Inflammatory macrophage treated with lipopolysaccharide for 1 hour (primary cell): ENCODE results near the gene PDE3B.
"Not testable (repeated sequence)": the region's sequence is repeated elsewhere in the genome, so short reads cannot be mapped to it uniquely, and the experiment has no call there.

Experiments
- DNase-seq, 2 donors: peaks; one replicate each; pipeline ENCODE4 v3.0.0-alpha.2; 2020 to 2022

The PDE3B gene

DNA sequence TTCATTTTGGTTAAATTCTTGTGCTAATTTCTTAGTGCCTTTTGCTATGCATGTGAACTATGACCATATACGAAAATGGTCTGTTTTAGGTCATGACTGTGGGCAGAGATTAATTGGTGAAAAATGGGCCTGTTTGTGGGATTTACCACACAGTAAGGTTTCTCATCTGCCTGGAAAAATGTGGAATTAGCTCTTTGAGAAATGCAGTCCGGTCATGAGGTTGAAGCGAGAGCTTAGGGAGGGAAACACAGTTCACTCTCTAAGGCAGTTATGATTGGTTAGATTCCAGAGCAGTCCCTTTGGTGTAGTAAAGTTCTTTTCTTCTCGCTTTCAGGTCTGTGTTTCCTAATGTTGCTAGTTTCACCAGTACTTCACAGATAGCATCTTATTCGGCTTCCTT lies 1.2 kb upstream of the PDE3B start:
- DNase-seq = peak; percentile 42 to 68

DNA sequence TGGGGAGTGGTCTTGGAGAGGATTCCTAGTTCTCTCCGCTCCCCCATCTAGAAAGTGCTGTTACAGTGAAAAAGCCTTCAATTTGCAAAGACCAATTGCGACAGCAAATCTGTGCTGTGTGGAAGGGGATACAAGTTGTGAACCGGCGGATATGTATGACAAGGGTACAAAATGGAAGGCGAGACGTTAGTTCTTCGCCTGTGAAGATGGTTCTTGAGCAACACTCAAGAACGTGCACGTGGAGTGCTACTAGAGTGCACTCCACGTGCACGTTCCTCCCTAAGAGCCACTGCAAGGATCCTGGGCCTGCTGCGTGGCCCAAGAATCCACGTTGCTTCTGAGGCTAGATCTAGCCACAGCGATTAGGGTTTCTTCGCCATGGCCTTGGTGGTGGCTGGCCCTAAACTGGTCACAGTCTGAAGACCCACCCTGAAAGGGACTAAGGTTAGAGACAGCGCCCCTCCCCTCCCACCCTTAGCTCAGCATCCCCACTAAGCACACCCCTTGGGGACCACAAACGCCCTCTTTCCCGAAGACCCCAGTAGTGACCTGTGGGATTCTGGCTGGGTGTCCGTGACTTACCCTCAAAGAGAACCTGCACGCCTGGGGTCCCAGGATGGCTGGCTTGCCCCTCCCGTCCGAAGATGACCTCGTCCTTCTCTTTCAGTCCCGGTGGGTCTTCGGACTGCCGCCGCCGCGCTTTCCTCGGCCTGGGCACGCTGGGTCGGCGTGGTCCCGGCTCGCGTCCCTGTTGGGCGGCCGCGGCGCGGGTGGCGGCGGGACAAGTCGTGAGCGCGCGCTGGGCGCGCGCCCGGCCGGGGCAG lies 519 bp upstream of the PDE3B start:
- no peak for DNase-seq

DNA sequence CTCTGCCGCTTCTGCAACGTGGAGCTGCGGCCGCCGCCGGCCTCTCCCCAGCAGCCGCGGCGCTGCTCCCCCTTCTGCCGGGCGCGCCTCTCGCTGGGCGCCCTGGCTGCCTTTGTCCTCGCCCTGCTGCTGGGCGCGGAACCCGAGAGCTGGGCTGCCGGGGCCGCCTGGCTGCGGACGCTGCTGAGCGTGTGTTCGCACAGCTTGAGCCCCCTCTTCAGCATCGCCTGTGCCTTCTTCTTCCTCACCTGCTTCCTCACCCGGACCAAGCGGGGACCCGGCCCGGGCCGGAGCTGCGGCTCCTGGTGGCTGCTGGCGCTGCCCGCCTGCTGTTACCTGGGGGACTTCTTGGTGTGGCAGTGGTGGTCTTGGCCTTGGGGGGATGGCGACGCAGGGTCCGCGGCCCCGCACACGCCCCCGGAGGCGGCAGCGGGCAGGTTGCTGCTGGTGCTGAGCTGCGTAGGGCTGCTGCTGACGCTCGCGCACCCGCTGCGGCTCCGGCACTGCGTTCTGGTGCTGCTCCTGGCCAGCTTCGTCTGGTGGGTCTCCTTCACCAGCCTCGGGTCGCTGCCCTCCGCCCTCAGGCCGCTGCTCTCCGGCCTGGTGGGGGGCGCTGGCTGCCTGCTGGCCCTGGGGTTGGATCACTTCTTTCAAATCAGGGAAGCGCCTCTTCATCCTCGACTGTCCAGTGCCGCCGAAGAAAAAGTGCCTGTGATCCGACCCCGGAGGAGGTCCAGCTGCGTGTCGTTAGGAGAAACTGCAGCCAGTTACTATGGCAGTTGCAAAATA lies 816 bp downstream of the PDE3B start:
- peak; percentile 24 to 36 for DNase-seq

DNA sequence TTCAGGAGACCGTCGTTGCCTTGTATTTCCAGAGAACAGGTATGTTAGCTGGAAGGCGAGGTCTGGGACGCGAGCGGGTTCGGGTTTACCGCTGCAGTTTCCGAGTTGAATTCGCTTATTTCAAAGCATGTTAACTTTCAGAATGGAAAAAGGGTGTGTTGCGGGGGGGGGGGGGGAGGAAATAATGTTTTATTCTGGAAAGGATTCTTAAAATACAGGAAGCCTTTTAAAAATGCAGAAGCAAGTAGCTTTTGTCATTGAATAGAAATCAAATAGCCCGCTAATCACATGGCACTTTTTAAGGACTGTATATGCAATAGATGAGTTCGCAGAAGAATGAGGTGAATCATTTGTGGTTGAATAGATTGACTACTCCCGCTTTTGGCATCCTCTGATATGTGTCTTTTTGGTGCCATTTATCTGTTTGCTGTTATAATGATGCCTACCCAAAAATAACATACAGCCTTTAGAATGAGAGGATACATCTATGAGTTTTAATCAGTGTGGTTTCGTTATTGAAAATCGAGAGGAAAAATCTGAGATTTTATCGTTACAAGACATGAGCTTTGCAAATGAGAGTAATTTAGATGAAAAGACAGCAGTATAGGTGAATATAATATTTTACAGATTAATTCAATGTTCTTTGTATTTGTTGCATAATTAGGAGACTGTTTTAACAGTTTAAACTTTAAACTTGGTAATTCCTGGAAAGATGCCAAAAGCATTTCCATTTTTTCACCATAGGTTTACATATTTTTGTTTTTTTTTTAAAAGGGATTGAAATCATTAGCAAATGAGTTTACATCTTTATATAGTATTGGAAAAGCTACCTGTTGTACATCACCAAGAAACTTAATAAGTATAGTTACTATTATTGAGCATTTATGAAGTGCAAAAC lies 1.7 kb downstream of the PDE3B start:
- DNase-seq = peak; percentile 74 to 80

DNA sequence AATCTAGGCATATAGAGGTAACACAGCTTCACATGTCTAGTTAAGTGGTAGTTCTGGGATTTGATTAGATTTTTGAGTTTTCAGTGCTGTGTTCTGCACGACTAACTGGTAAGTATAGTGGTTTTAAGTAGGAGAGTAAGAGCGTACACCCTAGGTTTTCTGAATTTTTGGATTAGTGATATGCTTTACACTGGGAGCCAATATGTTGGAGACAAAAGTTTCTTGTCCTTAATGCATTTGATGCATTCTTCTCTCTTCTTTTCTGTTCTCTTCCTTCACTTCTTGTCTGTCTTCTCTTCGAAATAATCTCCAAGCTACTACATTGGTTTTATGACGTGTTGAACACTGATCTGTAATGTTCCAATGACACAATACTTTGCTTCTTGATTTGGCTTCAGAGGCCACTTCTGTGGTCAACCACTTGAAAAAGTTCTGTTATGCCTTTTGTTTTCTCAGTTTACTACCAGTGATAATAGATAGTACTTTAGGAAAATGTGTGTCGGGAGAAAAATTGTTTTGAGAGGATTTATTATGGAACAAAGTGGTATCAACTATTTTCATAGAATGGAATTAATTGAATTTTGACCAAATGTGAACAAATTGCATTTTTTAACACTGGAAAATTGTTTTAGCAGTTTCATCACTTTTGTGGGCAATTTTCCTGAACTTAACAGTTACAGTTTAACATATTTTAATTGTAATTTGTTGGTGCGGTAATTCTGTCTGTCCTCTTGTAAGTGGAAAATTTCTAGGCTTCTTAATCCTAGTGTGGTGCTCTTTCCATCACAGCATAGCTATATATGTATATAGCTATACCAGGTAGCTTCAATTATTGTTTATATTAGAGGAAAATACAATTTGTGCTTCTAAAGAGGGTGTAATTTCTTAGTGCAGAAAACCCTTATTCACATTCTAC lies 2.6 kb downstream of the PDE3B start:
- peak; percentile 58 to 65 for DNase-seq

DNA sequence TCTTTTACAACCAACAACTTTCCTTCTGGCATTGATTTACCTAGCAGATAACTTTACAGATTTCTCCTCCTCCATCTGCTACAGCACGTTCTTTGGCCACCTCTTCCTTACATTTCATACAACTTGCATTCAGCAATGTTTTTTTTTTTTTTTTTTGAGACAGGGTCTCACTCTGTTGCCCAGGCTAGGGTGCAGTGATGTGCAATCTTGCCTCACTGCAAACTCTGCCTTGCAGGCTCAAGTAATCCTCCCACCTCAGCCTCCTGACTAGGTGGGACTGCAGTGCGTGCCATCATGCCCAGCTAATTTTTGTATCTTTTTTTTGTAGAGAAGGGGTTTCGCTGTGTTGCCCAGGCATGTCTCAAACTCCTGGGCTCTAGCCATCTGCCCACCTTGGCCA lies 6.5 kb downstream of the PDE3B start:
- no peak for DNase-seq

DNA sequence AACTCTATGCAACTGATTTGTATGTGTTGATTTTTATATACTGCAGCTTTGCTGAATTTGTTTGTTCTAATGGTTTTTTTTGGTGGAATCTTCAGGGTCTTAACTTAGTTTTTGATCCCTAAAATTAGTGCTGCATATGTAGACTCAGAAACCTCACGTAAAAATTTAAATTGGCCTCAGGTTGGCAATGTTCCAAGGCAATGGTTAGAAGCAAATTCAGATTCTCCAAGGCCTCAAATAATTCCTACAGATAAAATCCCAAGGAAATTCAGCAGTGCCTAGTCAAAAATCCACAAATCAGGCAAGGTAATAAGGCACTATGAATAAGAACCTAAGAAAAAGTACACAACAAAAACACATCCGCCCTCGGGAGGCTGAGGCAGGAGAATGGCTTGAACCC lies 9.5 kb downstream of the PDE3B start:
- DNase-seq = no peak

DNA sequence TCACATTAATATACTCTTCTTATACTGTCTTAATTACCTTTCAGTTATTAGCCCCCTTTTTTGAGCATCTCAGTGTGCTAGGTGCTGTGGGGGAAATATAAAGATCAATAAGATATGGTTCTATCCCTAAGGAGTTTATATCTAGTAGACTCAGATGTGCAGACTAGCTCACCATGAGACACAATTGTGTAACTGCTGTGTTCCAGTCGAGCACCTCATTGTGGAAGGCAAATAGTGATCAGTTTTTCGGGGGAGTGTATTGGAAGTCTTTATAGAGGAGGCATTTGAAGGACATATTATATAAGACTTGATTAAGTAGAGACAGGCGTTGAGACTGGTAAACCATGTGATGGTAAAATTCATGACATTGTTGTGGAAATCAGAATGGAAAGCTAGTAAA lies 11.8 kb downstream of the PDE3B start:
- DNase-seq = no peak

DNA sequence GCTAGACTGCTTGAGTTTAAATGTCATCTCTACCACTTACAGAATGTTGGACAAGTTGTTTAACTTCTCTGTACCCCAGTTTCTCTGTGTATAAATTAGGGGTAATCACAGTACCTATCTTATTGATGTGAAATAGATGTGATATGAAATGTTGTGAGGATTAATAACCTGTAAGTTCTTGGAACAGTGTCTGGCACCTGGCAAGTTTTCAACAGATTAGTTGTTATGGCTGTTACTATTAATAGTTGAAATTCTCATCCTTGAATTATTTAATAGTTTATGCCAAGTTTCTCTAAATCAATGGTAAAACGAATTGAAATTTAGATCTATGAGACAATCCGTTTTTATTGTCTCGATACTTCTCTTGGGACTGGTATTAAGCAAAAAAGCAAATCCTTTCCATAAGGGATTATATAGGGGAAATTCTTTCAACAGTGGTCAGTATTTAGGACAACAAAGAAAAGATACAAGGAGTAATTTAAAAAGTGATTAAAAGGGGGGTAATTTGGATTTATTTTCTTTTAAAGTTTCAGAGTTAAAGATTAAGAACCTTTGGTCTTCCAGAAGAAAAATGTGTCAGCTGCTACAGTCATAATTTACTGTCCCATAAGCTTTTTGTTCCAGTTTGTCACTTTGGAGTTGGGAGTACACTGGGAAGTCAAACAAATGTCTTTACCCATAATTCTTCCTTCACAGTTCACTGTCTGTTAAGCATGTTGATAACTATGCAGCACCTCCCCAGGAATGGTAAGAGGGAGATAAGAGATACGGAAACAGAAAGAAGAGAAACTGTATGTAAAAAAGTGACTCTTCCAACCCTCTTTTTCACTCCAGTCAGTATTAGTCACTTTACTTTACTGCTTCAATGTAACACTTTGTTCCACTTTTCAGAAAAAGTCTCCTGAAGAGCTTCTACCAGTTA lies 13.2 kb downstream of the PDE3B start:
- no peak for DNase-seq

DNA sequence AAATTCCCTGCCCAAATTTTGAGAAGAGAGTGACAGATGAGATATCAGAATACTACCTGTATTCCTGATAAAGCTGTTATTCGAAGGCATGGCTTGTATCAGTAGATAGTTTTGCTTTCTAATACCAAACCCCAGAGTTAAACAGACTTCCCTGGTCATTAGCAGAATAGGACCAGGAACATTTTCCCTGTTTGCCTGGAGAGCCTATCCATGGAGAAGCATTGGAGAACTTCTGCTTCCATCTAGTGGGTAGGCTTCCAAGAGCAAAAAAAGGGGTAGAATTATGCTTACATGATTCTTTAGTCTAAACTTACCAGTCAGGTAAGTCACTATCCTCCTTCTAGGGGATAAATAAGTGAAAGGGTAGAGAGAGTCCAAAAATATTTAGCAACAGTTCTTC lies 14.2 kb downstream of the PDE3B start:
- no peak for DNase-seq

DNA sequence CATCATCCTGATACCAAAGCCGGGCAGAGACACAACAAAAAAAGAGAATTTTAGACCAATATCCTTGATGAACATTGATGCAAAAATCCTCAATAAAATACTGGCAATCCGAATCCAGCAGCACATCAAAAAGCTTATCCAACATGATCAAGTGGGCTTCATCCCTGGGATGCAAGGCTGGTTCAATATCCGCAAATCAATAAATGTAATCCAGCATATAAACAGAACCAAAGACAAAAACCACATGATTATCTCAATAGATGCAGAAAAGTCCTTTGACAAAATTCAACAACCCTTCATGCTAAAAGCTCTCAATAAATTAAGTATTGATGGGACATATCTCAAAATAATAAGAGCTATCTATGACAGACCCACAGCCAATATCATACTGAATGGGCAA lies 21.3 kb downstream of the PDE3B start:
- DNase-seq = not testable (repeated sequence)

DNA sequence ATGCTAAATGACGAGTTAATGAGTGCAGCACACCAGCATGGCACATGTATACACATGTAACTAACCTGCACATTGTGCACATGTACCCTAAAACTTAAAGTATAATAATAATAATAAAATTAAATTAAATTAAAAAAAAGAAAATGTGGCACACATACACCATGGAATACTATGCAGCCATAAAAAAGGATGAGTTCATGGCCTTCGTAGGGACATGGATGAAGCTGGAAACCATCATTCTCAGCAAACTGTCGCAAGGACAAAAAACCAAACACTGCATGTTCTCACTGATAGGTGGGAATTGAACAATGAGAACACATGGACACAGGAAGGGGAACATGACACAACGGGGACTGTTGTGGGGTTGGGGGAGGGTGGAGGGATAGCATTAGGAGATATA lies 23.7 kb downstream of the PDE3B start:
- not testable (repeated sequence) for DNase-seq

DNA sequence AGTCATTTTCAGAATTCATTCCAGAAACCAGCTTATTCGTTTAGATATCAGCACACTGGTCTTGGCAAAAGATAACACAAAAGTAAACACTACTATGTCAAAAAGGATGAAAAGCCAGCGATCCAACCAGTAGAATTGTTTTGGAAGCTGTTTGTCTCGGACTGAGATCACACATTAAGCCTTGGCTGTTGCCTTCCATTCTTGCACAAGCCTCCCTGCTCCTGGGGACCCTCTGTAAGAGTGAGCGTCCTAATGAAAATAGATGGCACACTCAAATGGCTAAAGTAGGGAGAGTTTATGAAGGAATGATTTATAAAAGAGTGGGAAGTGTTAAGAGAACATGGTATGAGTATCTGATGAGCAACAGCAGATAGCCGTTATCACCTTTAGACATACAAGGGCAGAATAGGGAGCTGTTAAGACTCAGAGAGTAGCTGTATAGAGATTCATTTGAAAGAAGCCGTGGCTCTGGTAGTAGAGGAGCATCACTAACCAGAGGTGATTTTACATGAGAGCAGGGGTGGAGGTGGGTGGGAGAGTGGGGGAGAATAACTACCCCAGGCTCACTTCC lies 25.2 kb downstream of the PDE3B start:
- DNase-seq = no peak

DNA sequence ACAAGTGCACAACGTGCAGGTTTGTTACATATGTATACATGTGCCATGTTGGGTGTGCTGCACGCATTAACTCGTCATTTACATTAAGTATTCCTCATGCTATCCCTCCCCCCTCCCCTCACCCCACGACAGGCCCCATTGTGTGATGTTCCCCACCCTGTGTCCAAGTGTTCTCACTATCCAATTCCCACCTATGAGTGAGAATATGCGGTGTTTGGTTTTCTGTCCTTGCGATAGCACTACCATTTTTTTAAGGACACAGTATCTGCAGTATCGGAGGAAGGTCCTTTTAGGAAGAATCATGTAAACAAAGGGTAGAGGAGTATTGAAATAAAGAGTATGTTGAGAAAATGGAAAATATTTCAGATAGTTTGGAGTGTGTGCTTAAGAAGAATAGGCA lies 25.9 kb downstream of the PDE3B start:
- no peak for DNase-seq

DNA sequence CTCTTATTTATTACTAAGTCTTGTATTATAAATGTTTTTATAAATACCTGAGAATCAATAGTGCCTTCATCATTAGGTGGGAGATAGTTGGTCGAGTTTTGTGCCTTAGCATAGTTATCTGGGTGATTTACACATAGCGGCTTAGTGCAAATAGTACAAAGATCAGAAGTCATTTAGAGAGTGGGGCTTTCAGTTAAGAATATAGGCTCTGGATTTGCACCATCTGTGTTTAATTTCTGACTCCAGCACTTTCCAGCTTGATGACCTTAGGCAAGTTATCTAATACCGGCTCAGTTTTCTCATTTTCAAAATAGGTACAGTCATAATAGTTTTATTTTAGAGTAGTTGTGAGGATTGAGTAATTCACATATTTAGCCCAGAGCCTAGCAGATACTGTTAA lies 26.4 kb downstream of the PDE3B start:
- DNase-seq = no peak

DNA sequence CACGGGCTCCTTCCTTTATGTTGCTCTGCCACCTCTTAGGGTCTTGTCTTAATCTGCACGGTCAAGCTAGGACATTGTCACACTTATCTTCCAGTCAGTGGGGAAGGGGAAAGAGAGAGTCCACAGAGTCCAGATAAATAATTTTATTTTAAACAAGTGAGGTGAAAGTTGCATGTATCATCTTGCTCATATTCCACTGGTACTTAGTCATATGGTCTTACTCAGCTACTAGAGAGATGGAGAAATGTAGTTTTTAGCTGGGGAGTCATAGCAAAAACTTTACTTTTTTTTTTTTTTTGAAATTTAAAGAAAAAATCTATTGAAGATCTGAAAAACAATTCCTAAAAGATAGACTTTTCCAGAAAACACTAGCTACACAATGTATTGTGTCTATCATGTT lies 29.0 kb downstream of the PDE3B start:
- no peak for DNase-seq

DNA sequence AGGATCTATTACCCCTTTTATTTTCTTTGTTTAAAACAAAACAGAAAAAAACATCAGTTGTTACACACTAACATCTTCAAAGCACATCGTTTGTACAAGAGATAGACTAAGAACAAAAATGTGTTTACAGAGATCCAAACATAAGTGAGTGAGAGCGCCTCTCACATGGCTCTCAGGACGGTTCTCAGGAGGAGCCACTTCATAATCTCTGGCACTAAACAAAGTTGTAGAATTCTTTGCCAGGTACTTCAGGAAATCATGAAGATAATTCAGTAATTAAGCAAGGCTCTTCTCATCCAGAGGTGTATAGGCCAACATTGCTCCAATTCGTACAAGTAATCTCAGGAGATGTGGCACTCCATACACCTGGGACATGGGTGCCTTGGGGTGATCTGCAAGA lies 29.8 kb downstream of the PDE3B start:
- DNase-seq = no peak

DNA sequence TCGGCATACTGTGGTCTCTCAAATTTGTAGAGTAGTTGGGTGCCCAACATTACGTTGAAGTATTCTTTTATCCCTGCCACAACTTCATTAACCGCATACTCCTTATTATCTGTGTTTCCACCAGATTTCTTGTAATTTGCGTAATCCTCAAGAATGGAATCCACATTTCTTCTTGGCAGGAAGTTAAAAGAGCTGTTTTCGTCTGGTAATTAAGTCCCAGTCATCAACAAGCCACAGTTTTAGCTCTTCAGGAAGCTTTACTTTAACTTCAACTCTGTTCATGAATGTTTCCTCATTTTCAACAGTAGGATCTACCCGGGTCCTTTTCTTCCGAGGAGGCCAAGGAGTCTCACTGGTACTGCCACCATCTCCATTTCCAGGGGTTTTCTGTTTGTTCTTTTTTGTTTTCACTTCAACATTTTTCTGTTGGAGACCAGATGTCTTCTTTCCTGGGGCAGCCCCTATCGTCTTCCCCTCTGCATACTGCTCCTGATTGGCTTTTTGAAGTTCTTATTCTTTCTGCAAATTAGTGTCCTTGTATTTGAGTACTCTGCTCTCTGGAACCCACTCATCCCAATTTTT lies 30.3 kb downstream of the PDE3B start:
- peak; percentile 27 to 29 for DNase-seq

DNA sequence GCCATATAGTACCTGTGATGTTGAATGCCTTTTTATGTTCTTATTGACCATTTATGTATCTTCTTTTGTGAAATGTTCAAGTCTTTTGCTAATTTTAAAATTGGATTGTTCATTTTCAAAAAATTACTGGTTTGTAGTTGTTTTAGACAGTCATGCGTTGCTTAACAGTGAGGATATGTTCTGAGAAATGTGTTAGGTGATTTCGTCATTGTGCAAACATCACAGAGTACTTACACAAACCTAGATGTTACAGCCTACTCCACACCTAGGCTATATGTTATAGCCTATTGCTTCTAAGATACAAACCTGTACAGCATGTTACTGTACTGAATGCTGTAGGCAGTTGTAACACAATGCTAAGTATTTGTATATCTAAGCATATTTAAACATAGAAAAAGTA lies 32.5 kb downstream of the PDE3B start:
- no peak for DNase-seq

DNA sequence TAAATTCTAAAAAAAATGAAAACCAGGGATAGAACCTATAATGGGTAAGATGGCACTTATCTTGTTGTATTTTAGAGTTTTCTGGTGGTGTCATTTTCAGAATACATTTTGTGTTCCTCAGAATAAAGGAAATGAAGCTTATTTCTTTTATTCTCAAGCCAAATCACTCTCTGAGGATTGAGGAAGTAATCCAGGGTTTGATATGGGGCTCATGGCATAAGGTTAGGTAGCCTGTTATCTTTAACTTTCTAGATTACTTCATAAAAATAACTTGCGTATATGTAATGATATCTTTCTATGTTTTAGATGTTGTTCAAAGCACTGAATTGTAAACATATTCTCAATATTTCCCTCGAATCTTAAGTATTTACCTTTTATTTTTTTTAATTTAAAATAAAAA lies 33.5 kb downstream of the PDE3B start:
- no peak for DNase-seq
